Lower lobe of right lung (tissue), 2 donors: ENCODE measurements around the gene ULK4. TPM values are rescaled to one million over a fixed set of nuclear protein-coding genes. Genes with fewer than 3 reads are reported as not detected.
A peak's percentile ranks its signal among the peaks of the same experiment; 100 is the strongest.

ENCODE experiments used
- ATAC-seq, 2 donors: fragments of 200-7000 bp; cut with Tn5 transposase; one replicate each; pipeline ENCODE4 v1.9.1; 2020 to 2022; ENCODE audit warnings: mild to moderate bottlenecking in 2 of 2, moderate library complexity in 2 of 2
- DNase-seq: peaks from one replicate; pipeline ENCODE4 v3.0.0-alpha.2; 2020
- H3K27ac ChIP-seq: fragments of 200-600 bp; one replicate; pipeline ENCODE4 v1.8.0; 2022
- H3K27me3 ChIP-seq: fragments of 200-600 bp; one replicate; pipeline ENCODE4 v1.8.0; 2022; ENCODE audit warnings: low read depth
- H3K36me3 ChIP-seq: fragments of 200-600 bp; one replicate; pipeline ENCODE4 v1.8.0; 2022; ENCODE audit warnings: mild to moderate bottlenecking
- H3K4me1 ChIP-seq: fragments of 200-600 bp; one replicate; pipeline ENCODE4 v1.8.0; 2022
- H3K4me3 ChIP-seq: fragments of 200-600 bp; one replicate; pipeline ENCODE4 v1.8.0; 2022; ENCODE audit warnings: mild to moderate bottlenecking
- H3K9me3 ChIP-seq: fragments of 200-600 bp; one replicate; pipeline ENCODE4 v1.8.0; 2022
- CTCF ChIP-seq: fragments of 200-600 bp; IDR thresholded peaks from one replicate; pipeline ENCODE4 v1.8.0; 2022; ENCODE audit warnings: antibody characterized with exemption, mild to moderate bottlenecking
- intact Hi-C: fragments of 100-400 bp; cut with DNase I; formaldehyde crosslinking; loops from one replicate; pipeline ENCODE4 v1.11.0; 2022
- total RNA-seq: library from RNA; stranded (reverse); fragmentation: NEBNext Ultra II Directional; extraction: Animal tissue kit (Norgen Biotek cat#: 25700); gene quantifications from one replicate; pipeline ENCODE4 v1.2.1, GENCODE V29; 2021
- donor health status: DM: no; HTN: yes; CAD: no; lungs with severe emphysema.

ULK4 gene
- total RNA-seq, 1 donor from 2014 or later: 11.4 TPM

GRCh38 chr3:41936384-41936783 is 25.5 kb downstream of the ULK4 start:
- H3K27me3 ChIP-seq: no peaks in the 10 kb centered on the region
- DNase-seq: no peak
- no peak for TF ChIP-seq CTCF
- peaks cover 13% of the 10 kb centered on the region for H3K4me1 ChIP-seq
- H3K9me3 ChIP-seq: no peaks in the 10 kb centered on the region
- intact Hi-C loops: no loop called here
- no peaks in the 10 kb centered on the region for H3K36me3 ChIP-seq
- no peak for ATAC-seq
- H3K4me3 ChIP-seq: no peak overlapping the region
- no peak overlapping the region for H3K27ac ChIP-seq

GRCh38 chr3:41933154-41933676 is 28.7 kb downstream of the ULK4 start:
- TF ChIP-seq CTCF: no peak
- H3K4me3 ChIP-seq: no peak overlapping the region
- H3K9me3 ChIP-seq: no peaks in the 10 kb centered on the region
- no peaks in the 10 kb centered on the region for H3K27me3 ChIP-seq
- H3K27ac ChIP-seq: no peak overlapping the region
- intact Hi-C loops: no loop called here
- DNase-seq (no peak), ATAC-seq (peak; percentile 42 to 70)
- peaks cover 13% of the 10 kb centered on the region for H3K4me1 ChIP-seq
- H3K36me3 ChIP-seq: no peaks in the 10 kb centered on the region

GRCh38 chr3:41932464-41932863 is 29.4 kb downstream of the ULK4 start:
- TF ChIP-seq CTCF: no peak
- intact Hi-C loops: no loop called here
- Histone ChIP-seq H3K4me3 (no peak overlapping the region), H3K27ac (no peak overlapping the region), H3K36me3 (no peaks in the 10 kb centered on the region), H3K27me3 (no peaks in the 10 kb centered on the region), H3K4me1 (peaks cover 13% of the 10 kb centered on the region), H3K9me3 (no peaks in the 10 kb centered on the region)
- DNase-seq: no peak
- peak in 1 of 2 donors; percentile 47 for ATAC-seq

GRCh38 chr3:41920406-41920965 is 41.4 kb downstream of the ULK4 start:
- Histone ChIP-seq H3K4me3 (no peak overlapping the region), H3K36me3 (no peaks in the 10 kb centered on the region), H3K27me3 (no peaks in the 10 kb centered on the region), H3K9me3 (no peaks in the 10 kb centered on the region), H3K27ac (no peak overlapping the region), H3K4me1 (no peaks in the 10 kb centered on the region)
- DNase-seq: no peak
- intact Hi-C loops: no loop called here
- no peak for TF ChIP-seq CTCF
- no peak for ATAC-seq

- intact Hi-C loops: no loop called here
- no peak for TF ChIP-seq CTCF
- Histone ChIP-seq H3K4me1 (no peaks in the 10 kb centered on the region), H3K27ac (no peak overlapping the region), H3K9me3 (no peaks in the 10 kb centered on the region), H3K27me3 (no peaks in the 10 kb centered on the region), H3K4me3 (no peak overlapping the region), H3K36me3 (peaks cover 7% of the 10 kb centered on the region)
- no peak for ATAC-seq
- DNase-seq: no peak
These were observed 46.5 kb downstream of the ULK4 start for GRCh38 chr3:41915353-41915752.
